ENCODE results near the gene CDKN1B.

GRCh38 chr12:12723149-12723680, 6.0 kb downstream of the CDKN1B start:
- TF ChIP-seq CTCF (IDR thresholded peaks at IDR 0.05; ENCODE audit: low read length), result no peak
- no peak for TF ChIP-seq EZH2 (IDR thresholded peaks at IDR 0.05; ENCODE audit: borderline replicate concordance, low read length)
